B cell (primary cell): ENCODE data around the gene CDK8. TPM values are rescaled to one million over a fixed set of nuclear protein-coding genes. Genes with fewer than 3 reads are reported as not detected.

Source experiments
- polyA plus RNA-seq: library from polyadenylated mRNA; depleted of rRNA; stranded (reverse); fragments of >200 nt; gene quantifications from 2 replicates; pipeline ENCODE4 v1.2.3, GENCODE V29; 2012
- small RNA-seq: library from RNA; depleted of rRNA; stranded (forward); fragments of <200 nt; gene quantifications from one replicate; pipeline ENCODE3, GENCODE V24; 2012; ENCODE audit warnings: low replicate concordance, low read depth; ENCODE audit not compliant: insufficient read length
- total RNA-seq, 2 donors: library from RNA; stranded (reverse); fragments of 120-200 nt in 1 of 2; gene quantifications; 1 replicate in 1 of 2; 2 replicates in 1 of 2; pipeline versions ENCODE4 v1.2.3 to v1.2.4, GENCODE V29; 2013 to 2022

CDK8 gene
- total and polyA plus RNA-seq, 2 donors (not counting 1 experiment from before 2014, with no cell fraction given) = 10.8 to 13.5 TPM

Small RNA genes lying within 50 kb of the gene (small RNA-seq; reads per million reads assigned to genes)
- gene RF02271 = not detected

Other genes with a start within 250 kb of the CDK8 start
- gene SHISA2, start 202.1 kb upstream of the CDK8 start, total RNA-seq = not detected in 2 replicates
- 0.03 TPM in 1 of 2 replicates, not detected in the other for gene SHISA2, start 202.1 kb upstream of the CDK8 start, polyA plus RNA-seq
- gene RNF6, start 31.8 kb upstream of the CDK8 start, total RNA-seq = 46.8 and 52.4 TPM in 2 replicates
- 19.2 and 20.1 TPM in 2 replicates for gene RNF6, start 31.8 kb upstream of the CDK8 start, polyA plus RNA-seq